ENCODE results near the gene PA2G4.

DNA sequence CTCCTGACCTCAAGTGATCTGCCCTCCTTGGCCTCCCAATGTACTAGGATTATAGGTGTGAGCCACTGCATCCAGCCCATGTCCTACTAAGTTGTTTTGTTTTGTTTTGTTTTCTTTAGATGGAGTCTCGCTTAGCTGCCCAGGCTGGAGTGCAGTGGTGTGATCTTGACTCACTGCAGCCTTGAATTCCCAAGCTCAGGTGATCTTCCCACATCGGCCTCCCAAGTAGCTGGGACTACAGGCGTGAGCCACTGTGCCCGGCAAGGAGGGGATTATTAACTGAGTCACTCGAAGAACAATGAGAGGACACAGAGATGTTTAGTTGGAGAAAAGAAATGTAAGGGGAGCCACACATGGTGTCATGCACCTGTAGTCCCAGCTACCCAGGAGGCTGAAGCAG lies 42.4 kb upstream of the PA2G4 start:
- TF ChIP-seq CTCF (conservative IDR thresholded peaks at IDR 0.05 in 1 of 2, IDR thresholded peaks at IDR 0.05 in 1 of 2; ENCODE audit: low read depth in 1 of 2, low read length in 2 of 2) (no peak), EZH2 (IDR thresholded peaks at IDR 0.05; ENCODE audit: low read length, missing control alignments) (no peak)
